Loucy (cell line): Measurements from ENCODE around the gene KAT8.

Experiments
- EZH2phosphoT487 ChIP-seq: fragments of 200-600 bp; IDR thresholded peaks from 2 replicates; pipeline ENCODE4 v1.6.1; 2018; ENCODE audit warnings: antibody characterized with exemption, mild to moderate bottlenecking, moderate library complexity, borderline replicate concordance
- TF ChIP-seq, protein P1 (sequence below): fragments of 200-600 bp; sonication (generic); conservative IDR thresholded peaks from 2 replicates; pipeline ENCODE4 v1.5.1; 2014; ENCODE audit warnings: mild to moderate bottlenecking, antibody characterized with exemption, low read length

DNA sequence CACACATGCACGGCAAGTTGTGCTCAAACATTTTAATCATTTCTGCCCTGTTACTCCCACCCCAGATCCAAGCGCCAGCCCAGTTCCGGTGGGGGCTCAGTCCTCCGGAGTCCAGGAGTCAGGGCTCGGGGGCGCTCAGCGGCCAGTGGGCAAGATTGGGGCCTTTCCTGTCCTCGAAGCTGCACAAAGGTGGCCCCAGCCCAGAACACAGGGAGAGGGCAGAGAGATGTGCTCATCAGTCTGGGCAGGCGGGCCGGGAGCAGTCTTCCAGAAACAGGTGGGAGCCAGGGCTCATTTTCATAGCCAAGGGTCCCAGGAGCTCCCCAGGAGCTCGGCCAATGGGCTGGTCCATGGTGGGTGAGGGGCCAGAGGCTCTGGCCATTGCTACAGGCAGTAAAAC is 14.0 kb downstream of the KAT8 start:
- TF ChIP-seq, protein P1, sequence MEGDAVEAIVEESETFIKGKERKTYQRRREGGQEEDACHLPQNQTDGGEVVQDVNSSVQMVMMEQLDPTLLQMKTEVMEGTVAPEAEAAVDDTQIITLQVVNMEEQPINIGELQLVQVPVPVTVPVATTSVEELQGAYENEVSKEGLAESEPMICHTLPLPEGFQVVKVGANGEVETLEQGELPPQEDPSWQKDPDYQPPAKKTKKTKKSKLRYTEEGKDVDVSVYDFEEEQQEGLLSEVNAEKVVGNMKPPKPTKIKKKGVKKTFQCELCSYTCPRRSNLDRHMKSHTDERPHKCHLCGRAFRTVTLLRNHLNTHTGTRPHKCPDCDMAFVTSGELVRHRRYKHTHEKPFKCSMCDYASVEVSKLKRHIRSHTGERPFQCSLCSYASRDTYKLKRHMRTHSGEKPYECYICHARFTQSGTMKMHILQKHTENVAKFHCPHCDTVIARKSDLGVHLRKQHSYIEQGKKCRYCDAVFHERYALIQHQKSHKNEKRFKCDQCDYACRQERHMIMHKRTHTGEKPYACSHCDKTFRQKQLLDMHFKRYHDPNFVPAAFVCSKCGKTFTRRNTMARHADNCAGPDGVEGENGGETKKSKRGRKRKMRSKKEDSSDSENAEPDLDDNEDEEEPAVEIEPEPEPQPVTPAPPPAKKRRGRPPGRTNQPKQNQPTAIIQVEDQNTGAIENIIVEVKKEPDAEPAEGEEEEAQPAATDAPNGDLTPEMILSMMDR = no peak
- TF ChIP-seq EZH2phosphoT487 = no peak
